ENCODE results near the gene MIP. TPM values are rescaled to one million over a fixed set of nuclear protein-coding genes. Genes with fewer than 3 reads are reported as not detected.

The MIP gene
- total RNA-seq, 1 experiment from 2014 or later: 0.17 TPM

GRCh38 chr12:56451147-56451546 is 3.3 kb downstream of the MIP start:
- DNase-seq: no peak
- H3K9me3 Mint-ChIP-seq: peaks cover 0 to 2% of the 10 kb centered on the region in 2 experiments; a peak in 3 of 5 replicates
- Histone ChIP-seq H3T11ph (ENCODE audit: low read length) (no peak overlapping the region), H4K8ac (replicated peaks; ENCODE audit: insufficient read length, low read depth, low read length) (no peak overlapping the region), H4K91ac (ENCODE audit: insufficient read length, low read depth, low read length) (no peak overlapping the region), H2AK5ac (ENCODE audit: insufficient read length, low read length) (no peak overlapping the region), H3K27ac (ENCODE audit: insufficient read length, low read depth, low read length) (no peak overlapping the region), H2BK120ac (ENCODE audit: low read depth, low read length, poor library complexity, severe bottlenecking) (no peak overlapping the region), H2BK20ac (ENCODE audit: low read depth, low read length, poor library complexity, severe bottlenecking) (no peak overlapping the region), H2BK12ac (ENCODE audit: insufficient read length, low read depth, low read length) (no peak overlapping the region), H3K23ac (ENCODE audit: insufficient read length, low read depth, low read length) (no peak overlapping the region), H3K79me1 (ENCODE audit: insufficient read depth, low read depth, low read length, poor library complexity, severe bottlenecking) (no peaks in the 10 kb centered on the region), H3K23me2 (ENCODE audit: insufficient read length, low read depth, low read length, poor library complexity, severe bottlenecking) (peaks cover 3% of the 10 kb centered on the region), H2BK15ac (ENCODE audit: low read depth, low read length) (no peak overlapping the region), H2AFZ (ENCODE audit: low read length) (no peak overlapping the region), H4K5ac (ENCODE audit: insufficient read length, low read depth, low read length) (no peak overlapping the region), H3K18ac (ENCODE audit: insufficient read length, low read depth, low read length) (no peak overlapping the region), H3K4me2 (ENCODE audit: insufficient read depth, insufficient read length, low read length) (no peak overlapping the region), H3K79me2 (ENCODE audit: insufficient read depth, low read length) (no peaks in the 10 kb centered on the region), H3K14ac (ENCODE audit: insufficient read depth, low read length) (no peak overlapping the region), H3K9me3 (ENCODE audit: control insufficient read depth, low read depth, low read length) (no peaks in the 10 kb centered on the region), H3K27me3 (ENCODE audit: insufficient read depth, low read length) (no peaks in the 10 kb centered on the region), H3K4ac (ENCODE audit: low read depth, low read length) (no peak overlapping the region), H3K9ac (ENCODE audit: extremely low read depth, insufficient read length, low read length) (no peak overlapping the region), H3K4me1 (ENCODE audit: insufficient read depth, low read length) (peaks cover 4% of the 10 kb centered on the region; the same call in 1 of the 2 replicates), H4K20me1 (ENCODE audit: control insufficient read depth, insufficient read depth, insufficient read length) (no peaks in the 10 kb centered on the region), H2BK5ac (ENCODE audit: insufficient read length, low read length) (no peak overlapping the region), H3K56ac (ENCODE audit: insufficient read length, low read depth, low read length) (no peak overlapping the region)
- WGBS (ENCODE audit: extremely low coverage, insufficient read length, low lambda C conversion rate): no CpG with 5 or more reads among the region's 5 CpGs
- no peak overlapping the region for H3K27ac Mint-ChIP-seq
- H3K27me3 Mint-ChIP-seq (ENCODE audit: low read depth): peaks cover 9% of the 10 kb centered on the region
- H3K4me1 Mint-ChIP-seq: peaks cover 46 to 49% of the 10 kb centered on the region in 2 experiments
- no peak overlapping the region; a peak in 1 of 5 replicates for H3K4me3 Mint-ChIP-seq
- TF ChIP-seq CTCF (conservative IDR thresholded peaks at IDR 0.05): no peak
- H3K36me3 Mint-ChIP-seq (ENCODE audit: insufficient read depth in 1 of 3, low read depth in 3 of 3): peaks cover 6 to 14% (median 9%) of the 10 kb centered on the region in 3 experiments
